Daoy (cell line): ENCODE measurements around the gene FAU. TPM values are rescaled to one million over a fixed set of nuclear protein-coding genes. Genes with fewer than 3 reads are reported as not detected.

Source experiments
- DNase-seq: peaks from one replicate; pipeline ENCODE4 v3.0.0-alpha.2; 2015; ENCODE audit warnings: low read depth
- total RNA-seq: library from RNA; depleted of rRNA; stranded (reverse); fragments of >200 nt; shearing (Covaris generic); gene quantifications from 2 replicates; pipeline ENCODE4 v1.2.3, GENCODE V29; 2014

The FAU gene
- total RNA-seq, 1 experiment from 2014 or later = 654 TPM

- no peak for DNase-seq
Measured at GRCh38 chr11:65107751-65108468, 14.0 kb downstream of the FAU start.

DNA sequence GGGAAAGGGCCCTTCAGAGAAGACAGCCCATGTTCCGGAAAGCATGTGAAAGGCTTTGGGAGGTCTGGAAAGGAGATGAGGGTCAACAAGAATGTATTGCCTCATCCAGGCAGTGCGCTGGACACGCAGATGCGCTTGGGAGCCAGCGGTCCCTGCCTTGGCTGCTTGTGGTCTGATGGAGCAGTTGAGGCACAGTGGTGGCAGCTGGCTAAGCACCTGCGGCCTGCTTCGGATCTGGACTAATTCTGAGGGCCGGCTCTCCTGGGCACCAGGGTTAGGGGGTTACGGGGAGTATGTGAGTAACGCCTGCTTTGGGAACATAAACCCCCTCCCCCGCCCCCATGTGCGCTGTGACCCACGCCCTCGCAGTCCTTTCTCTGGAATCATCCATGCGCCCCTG lies 14.9 kb downstream of the FAU start:
- no peak for DNase-seq

GRCh38 chr11:65104628-65105027 lies 17.3 kb downstream of the FAU start:
- DNase-seq = no peak

GRCh38 chr11:65103476-65103875 lies 18.5 kb downstream of the FAU start:
- DNase-seq = no peak

GRCh38 chr11:65102142-65103095 lies 19.5 kb downstream of the FAU start:
- no peak for DNase-seq

DNA sequence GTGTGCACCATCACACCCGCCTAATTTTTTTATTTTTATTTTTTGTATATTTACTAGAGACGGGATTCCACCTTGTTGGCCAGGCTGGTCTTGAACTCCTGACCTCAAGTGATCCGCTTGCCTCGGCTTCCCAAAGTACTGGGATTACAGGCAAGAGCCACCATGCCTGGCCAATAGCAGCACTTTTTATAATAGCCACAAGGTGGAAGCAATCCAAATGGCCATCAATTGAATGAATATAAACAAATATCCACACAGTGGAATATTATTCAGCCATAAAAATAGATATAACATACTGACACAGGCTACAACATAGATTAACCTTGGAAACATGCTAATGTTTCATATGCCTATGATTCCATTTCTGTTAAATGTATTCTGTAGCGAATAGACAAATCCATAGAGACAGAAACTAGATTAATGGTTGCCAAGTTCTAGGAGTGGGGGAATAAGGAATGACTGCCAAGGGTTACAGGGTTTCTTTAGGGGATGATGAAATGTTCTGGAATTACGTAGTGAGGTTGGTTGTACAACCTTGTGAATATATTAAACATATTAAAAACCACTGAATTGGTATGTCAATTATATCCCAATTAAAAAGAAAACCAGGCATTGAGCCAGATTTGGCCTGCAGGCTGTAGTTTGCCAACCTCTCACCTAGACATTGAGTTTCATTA lies 21.1 kb downstream of the FAU start:
- no peak for DNase-seq

- no peak for DNase-seq
Measured at GRCh38 chr11:65096926-65097325, 25.0 kb downstream of the FAU start.

DNA sequence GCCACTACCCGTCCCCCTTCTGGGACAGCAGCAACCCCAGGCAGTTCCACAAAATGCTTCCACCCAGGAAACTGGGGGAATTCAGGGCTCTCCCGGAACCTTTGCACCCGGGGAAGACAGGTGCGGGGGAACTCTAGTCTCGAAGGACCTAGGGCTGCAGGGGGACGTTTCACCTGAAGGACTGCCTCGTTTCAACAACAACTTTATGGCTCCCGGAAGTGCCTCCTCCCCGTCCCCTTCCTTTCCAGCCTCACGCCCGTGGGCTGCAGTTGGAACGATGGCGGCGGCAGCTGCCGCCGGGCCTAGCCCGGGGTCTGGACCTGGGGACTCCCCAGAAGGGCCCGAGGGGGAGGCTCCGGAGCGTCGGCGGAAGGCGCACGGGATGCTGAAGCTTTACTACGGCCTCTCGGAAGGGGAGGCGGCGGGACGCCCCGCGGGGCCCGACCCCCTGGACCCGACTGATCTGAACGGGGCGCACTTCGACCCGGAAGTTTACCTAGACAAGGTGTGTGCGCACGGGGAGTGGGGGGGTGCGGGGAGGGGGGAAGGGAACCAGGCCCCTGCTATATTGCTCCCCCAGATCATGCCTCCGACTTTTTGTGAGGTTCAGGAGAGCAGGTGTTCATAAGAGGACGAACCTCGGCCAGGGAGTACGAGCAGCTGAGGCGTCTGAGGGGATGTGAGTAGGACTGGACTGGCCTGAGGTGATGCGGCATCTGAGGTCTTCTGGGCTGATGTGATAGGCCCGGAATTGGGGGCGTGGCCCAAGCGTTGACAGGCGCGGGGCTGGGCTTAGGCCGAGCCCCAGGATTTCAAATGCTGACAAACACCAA lies 25.7 kb downstream of the FAU start, which contains the start of gene VPS51:
TSS of gene VPS51 (plus strand) at position 241 of the 833 bp plus-strand sequence. CDS start at position 278, 37 bp downstream.
- DNase-seq = peak; percentile 87

GRCh38 chr11:65095427-65095826 lies 26.5 kb downstream of the FAU start:
- no peak for DNase-seq

DNA sequence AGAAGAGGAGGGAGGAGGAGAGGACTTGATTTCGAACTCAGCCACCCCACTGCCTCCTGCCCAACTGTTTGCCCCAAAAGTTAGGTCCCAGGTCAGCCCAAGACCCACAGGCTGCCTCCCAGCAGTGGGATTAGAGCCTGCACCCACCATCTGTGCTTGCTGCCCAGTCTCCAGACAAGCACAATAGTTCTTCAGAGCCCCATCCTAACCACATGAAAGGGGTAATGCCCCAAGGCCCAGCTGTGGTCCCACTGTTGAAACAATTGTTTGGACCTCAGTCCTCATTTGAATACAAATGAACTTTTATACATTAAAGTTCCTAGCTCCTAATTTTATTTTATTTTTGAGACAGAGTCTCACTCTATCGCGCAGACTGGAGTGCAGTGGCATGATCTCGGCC lies 31.3 kb downstream of the FAU start:
- no peak for DNase-seq

DNA sequence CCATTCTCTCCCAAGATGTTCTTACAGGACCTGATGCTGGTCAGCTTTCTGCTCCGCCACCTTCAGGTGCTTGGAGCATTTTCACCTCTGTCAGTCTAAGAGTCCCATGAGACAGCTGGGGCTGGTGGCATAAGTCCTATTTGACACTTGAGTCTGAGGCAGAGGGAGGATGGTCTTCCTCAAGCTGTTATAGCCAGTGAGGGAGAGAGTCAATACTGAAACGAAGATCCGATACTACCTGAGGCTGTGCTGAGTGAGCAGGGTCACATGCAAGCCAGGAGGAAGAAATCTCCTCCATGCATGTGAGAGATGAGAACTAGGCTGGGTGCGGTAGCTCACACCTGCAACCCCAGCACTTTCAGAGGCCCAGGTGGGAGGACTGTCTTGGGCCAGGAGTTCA lies 32.3 kb downstream of the FAU start:
- no peak for DNase-seq

DNA sequence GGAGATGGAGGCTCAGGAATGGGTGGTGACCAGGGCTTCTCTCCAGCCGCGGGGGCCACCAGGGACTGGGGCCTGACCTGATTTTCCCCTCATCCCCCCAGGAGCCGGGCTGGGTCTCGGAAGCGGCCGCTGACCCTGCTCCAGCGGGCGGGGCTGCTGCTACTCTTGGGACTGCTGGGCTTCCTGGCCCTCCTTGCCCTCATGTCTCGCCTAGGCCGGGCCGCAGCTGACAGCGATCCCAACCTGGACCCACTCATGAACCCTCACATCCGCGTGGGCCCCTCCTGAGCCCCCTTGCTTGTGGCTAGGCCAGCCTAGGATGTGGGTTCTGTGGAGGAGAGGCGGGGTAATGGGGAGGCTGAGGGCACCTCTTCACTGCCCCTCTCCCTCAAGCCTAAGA lies 34.1 kb downstream of the FAU start:
- no peak for DNase-seq

- no peak for DNase-seq
Measured at GRCh38 chr11:65087216-65087615, 34.7 kb downstream of the FAU start.

- DNase-seq = no peak
Measured at GRCh38 chr11:65086809-65087208, 35.1 kb downstream of the FAU start.

GRCh38 chr11:65085446-65085845 lies 36.5 kb downstream of the FAU start:
- DNase-seq = no peak

DNA sequence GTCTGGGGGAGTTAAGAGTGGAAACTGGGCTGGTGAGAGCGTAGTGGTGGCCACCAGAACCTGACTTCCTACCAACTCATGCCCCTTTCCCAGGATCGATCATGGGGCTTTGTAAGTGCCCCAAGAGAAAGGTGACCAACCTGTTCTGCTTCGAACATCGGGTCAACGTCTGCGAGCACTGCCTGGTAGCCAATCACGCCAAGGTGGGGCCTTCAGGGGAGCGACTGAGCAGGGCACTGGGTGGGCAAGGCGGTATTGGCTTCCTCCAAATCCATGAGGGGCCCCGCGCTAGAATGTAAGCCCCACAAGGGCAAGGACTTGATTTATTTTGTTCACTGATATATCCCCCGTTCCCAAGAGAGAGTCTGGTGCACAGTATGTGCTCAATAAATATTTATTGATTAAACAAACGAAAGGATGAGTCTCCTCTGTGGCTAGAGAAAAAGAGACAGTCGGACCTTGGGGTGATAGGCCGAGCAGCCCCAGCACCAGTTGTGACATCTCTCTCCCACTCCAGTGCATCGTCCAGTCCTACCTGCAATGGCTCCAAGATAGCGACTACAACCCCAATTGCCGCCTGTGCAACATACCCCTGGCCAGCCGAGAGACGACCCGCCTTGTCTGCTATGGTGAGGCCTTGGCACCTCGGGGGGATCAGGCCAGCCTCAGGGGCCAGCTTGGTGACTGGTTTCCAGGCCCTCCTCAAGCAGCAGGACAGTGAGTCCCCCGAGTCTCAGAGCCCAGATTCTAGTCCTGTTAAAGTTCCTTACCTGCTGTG lies 37.1 kb downstream of the FAU start:
- DNase-seq = no peak

DNA sequence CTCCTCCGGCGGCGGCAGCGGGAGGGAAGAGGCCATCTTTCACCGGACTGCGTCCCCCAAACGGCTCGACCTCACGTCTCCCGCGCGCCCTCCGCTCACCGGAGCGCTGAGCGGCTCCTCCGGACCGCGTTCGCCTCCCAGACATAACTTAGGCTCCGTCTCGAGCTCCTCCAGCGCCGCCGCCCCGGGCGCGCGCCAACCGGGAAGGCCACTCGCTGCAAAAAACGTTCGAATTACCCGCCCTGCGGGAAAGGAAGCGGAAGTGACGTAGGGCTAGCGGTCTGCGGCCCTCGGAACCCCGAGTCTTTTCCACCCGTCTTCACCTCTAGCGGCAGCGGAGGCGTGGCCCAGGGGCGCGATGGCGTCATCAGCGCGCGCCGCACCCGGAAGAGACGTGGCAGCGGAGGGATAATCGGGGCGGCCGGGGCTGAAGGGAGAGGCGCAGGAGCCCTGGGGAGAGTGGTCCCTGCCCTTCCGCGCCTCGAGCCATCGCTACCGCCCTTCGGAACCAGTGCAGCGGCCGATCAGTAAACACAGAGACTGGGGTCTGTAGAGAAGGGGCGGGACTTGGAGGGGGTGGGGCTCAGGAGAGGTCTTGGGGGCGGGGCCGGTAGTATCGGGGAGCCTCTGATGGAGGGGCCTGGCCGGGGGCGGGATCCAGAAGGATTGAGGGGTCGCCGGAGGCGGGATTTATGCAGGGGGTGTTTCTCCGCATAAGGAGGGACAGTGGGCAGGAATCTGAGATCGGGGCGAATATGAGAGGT lies 37.9 kb downstream of the FAU start, which contains the start of the genes CDCA5 and ZFPL1:
TSS of gene CDCA5 (minus strand) at position 207 of the 764 bp plus-strand sequence. CDS start at position 145, 62 bp downstream.
TSS of gene ZFPL1 (plus strand) at position 389 of the 764 bp plus-strand sequence. CDS start 477 bp downstream, outside the sequence.
- DNase-seq = peak; percentile 97

GRCh38 chr11:65083134-65083833 lies 38.6 kb downstream of the FAU start:
- no peak for DNase-seq
